Myocyte (in vitro differentiated cells): ENCODE measurements around the gene SLC25A43. TPM values are rescaled to one million over a fixed set of nuclear protein-coding genes. Genes with fewer than 3 reads are reported as not detected.
"Not testable (repeated sequence)": the region's sequence is repeated elsewhere in the genome, so short reads cannot be mapped to it uniquely, and the experiment has no call there.

Experiments used
- DNase-seq: peaks from one replicate; pipeline ENCODE4 v3.0.0-alpha.2; 2012; ENCODE audit warnings: low read depth
- polyA plus RNA-seq: library from polyadenylated mRNA; unstranded; fragments of >200 nt; gene quantifications from one replicate; pipeline ENCODE4 v1.2.1, GENCODE V29; 2012; ENCODE audit warnings: missing spikeins
- total RNA-seq: library from RNA; depleted of rRNA; stranded (reverse); fragments of >200 nt; gene quantifications from 2 replicates; pipeline ENCODE4 v1.2.3, GENCODE V29; 2014

Gene SLC25A43
- total RNA-seq = 7.9 and 9.8 TPM in 2 replicates
- polyA plus RNA-seq = 4.5 TPM

GRCh38 chrX:119398974-119399771 is at the start of gene SLC25A43:
Gene SLC25A43, plus strand, starts transcription at chrX:119399336. Its CDS starts 68 bp downstream, at chrX:119399404.
- peak; percentile 46 for DNase-seq

- DNase-seq = no peak
Observed at GRCh38 chrX:119359618-119360382, 39.3 kb upstream of the SLC25A43 start.

- DNase-seq = not testable (repeated sequence)
Observed at GRCh38 chrX:119361451-119361850, 37.7 kb upstream of the SLC25A43 start.

- DNase-seq = not testable (repeated sequence)
Observed at GRCh38 chrX:119362074-119362473, 37.1 kb upstream of the SLC25A43 start.

- DNase-seq = no peak
Observed at GRCh38 chrX:119363391-119363790, 35.7 kb upstream of the SLC25A43 start.

GRCh38 chrX:119371861-119372260 is 27.3 kb upstream of the SLC25A43 start:
- not testable (repeated sequence) for DNase-seq

- DNase-seq = peak; percentile 2
Observed at GRCh38 chrX:119374736-119375135, 24.4 kb upstream of the SLC25A43 start.

GRCh38 chrX:119375561-119375960 is 23.6 kb upstream of the SLC25A43 start:
- DNase-seq = no peak

- DNase-seq = no peak
Observed at GRCh38 chrX:119376312-119376711, 22.8 kb upstream of the SLC25A43 start.

GRCh38 chrX:119381349-119381944 is 17.7 kb upstream of the SLC25A43 start:
- no peak for DNase-seq

- no peak for DNase-seq
Observed at GRCh38 chrX:119382606-119383005, 16.5 kb upstream of the SLC25A43 start.

GRCh38 chrX:119386685-119387084 is 12.5 kb upstream of the SLC25A43 start:
- not testable (repeated sequence) for DNase-seq

- DNase-seq = not testable (repeated sequence)
Observed at GRCh38 chrX:119387426-119387825, 11.7 kb upstream of the SLC25A43 start.

- no peak for DNase-seq
Observed at GRCh38 chrX:119389214-119389613, 9.9 kb upstream of the SLC25A43 start.

- no peak for DNase-seq
Observed at GRCh38 chrX:119389871-119390501, 9.2 kb upstream of the SLC25A43 start.

GRCh38 chrX:119391279-119391678 is 7.9 kb upstream of the SLC25A43 start:
- peak; percentile 20 for DNase-seq

- no peak for DNase-seq
Observed at GRCh38 chrX:119393144-119393543, 6.0 kb upstream of the SLC25A43 start.

- DNase-seq = no peak
Observed at GRCh38 chrX:119398587-119398973, 556 bp upstream of the SLC25A43 start.

GRCh38 chrX:119399772-119400101 is 601 bp downstream of the SLC25A43 start:
- peak; percentile 30 for DNase-seq

- no peak for DNase-seq
Observed at GRCh38 chrX:119401569-119401968, 2.4 kb downstream of the SLC25A43 start.

- no peak for DNase-seq
Observed at GRCh38 chrX:119402588-119402987, 3.5 kb downstream of the SLC25A43 start.

GRCh38 chrX:119406776-119407175 is 7.6 kb downstream of the SLC25A43 start:
- DNase-seq = no peak
